GM03348 (cell line): ENCODE results near the gene GCAT.
"Not testable (repeated sequence)": the region's sequence is repeated elsewhere in the genome, so short reads cannot be mapped to it uniquely, and the experiment has no call there.

Experiments used
- DNase-seq: peaks from one replicate; pipeline ENCODE4 v3.0.0; 2012; ENCODE audit warnings: low spot score

GCAT gene

DNA sequence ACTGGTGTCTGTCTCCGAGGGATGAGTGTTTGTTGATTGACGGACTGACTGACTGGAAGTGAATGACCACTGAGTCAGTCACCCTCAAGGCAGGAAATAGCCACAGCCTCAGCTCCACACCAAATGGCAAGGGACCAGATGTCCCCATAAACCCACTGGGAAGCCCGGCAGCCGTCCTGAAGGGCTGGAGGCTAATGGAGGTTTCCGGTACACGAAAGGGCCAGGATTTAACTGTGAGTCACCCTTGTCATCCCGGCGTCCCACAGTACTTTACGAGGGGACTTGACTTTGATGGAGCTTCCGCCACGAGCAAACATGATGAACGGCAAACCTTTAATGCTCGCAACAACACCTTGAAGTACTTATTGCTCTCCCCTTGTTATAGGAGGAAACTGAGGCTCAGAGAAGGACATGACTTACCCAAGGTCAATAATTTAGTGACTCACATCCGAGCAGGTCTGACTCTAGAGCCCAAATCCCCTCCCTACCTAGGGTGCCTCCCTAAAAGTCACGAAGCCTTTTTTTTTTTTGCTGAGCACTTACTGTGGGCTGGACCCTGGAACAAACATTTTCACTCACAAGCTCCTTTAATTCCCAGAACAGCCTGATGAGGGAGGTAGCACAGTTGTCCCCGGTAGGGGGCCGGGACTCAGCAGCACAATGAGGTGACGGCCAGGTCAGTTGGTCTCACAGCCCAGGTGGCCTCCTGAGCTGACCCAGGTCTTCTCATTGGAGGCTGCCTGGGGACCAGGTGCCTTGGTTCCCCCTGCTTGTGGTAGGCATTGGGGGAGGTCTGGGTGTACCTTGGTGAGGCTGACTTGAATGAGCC, 25.2 kb upstream of the GCAT start:
- no peak for DNase-seq

DNA sequence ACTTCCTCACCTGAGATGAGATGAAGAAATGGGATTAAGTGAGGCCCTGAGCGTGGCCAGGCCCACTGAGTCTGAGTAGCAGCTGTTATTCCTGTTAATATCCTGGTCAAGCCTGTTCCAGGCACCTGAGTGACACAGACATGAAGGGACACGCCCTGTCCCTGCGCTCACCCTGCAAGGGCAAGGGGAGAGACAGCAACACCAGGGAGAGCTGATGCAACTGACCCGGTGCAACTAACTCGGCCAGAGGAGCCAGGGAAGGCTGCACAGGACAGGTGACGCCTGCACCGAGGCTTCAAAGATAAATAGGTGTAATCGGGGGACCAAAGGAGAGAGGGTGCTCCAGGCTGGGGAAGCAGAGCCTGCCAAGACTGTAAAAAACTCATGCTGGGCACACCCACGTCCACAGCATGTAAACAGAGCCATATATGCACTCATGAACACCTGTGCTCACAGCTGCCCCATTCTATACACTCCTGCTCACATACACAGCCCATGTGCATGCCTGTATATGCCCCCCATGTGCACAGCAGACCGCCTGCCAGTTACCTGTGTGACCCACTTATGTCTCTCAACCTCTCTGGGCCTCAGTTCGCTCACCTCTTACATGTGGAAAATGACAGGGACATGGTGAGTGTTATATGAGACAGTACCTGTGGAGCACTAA, 22.8 kb upstream of the GCAT start:
- no peak for DNase-seq

DNA sequence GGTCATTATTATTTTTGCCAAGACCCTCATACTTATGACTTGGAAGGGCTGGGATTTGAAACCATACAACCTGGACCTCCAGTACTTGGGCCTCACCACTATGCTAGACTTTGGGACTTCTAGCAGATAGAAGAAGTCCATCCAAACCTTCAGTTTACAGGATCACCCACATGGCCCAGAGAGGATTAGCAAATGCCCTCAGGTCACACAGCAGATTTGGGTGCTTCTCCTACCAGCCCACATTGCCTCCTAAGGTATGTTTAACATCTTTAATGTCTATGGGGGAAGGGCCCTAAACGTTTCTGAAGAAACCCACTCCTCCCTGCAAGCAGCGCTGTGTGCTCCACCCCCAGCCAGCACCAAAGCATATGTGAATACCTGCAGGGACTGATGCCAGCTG, 17.5 kb upstream of the GCAT start:
- DNase-seq: no peak

DNA sequence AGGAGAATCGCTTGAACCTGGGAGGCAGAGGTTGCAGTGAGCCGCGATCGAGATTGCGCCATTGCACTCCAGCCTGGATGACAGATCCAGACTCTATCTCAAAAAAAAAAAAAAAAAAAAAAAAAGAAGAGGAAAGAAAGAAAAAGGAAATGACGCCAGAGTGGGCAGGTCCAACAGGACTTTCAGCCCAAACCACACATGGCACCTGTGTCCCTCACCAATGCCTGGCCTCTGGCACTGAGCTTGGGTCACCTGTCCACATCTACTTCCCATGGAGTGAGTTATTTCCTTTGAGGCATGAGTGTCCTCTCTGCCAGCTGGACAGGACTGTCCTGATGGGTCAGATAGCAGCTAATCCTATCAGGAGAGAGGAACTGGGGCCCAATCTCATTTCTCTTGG, 15.2 kb upstream of the GCAT start:
- DNase-seq: no peak

- DNase-seq: no peak
These were observed 13.4 kb upstream of the GCAT start for GRCh38 chr22:37794376-37794775.

- no peak for DNase-seq
These were observed 11.7 kb upstream of the GCAT start for GRCh38 chr22:37796079-37796478.

DNA sequence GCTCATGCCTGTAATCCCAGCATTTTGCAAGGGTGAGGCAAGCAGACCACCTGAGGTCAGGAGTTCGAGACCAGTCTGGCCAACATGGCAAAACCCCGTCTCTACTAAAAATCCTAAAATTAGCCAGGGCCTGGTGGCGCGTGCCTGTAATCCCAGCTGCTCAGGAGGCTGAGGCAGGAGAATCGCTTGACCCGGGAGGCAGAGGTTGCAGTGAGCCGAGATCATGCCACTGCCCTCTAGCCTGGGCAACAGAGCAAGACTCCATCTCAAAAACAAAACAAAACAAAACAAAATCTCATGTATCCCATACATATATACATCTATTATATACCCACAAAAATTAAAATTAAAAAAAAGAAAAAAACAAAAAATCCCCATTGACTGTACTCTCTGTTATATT, 10.5 kb upstream of the GCAT start:
- DNase-seq: not testable (repeated sequence)

DNA sequence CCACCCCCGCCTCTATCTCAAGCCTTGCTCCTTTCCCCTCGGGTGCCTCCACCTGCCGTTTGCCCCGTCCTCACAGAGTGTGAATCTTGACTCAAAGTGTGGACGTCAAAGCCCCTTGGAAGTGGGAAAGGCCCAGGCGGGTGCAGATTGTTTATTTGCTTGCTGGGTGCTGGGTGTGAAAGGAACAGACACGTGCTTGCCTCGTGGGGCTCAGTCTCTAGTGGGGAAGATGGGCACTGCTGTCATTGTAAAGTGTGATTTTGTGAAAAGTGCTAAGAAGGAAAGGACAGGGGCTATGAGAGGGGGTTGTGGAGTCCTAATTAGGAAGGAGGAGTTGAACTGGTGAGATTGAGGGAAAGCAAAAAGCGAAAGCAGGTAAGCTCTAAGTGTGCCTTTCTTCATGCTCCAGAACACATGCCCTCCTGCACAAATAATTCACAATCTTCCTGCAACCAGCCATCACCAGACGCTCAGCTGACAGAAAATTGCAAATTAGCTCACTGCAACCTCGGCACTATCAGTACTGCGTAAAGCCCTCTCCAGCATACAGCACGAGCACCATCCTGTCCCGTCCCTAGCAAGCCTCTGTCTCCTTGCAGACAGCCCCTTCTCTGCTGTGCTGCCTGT, 9.7 kb upstream of the GCAT start:
- no peak for DNase-seq

DNA sequence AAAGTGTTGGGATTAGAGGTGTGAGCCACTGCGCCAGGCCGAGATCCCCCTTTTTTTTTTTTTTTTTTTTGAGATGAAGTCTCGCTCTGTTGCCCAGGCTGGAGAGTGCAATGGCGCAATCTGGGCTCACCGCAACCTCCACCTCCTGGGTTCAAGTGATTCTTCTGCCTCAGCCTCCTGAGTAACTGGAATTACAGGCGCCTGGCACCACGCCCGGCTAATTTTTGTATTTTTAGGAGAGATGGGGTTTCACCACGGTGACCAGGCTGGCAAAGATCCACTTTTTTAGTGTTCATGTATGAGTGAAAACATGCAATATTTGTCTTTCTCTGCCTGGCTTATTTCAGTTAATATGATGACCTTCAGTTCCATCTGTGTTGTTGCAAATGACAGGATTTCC, 7.8 kb upstream of the GCAT start:
- DNase-seq: not testable (repeated sequence)

DNA sequence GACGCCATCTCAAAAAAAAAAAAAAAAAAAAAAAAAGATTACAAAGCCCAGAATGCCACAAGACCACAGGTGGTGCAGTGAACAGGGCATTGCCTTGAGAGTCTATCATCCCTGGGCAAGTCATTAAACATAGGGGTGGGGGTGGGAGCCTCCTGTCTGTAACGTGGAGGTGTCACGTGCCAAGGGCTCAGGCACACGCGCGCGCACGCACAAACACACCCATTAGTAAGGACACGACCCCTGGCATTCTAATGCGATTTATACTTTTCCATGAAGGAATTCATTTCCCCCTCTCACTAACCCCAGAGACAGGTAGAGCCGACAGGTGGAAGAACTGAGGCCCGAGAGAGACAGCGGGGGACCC, 5.8 kb upstream of the GCAT start:
- DNase-seq: no peak

- peak; percentile 78 for DNase-seq
These were observed 5.2 kb upstream of the GCAT start for GRCh38 chr22:37802310-37803194.

DNA sequence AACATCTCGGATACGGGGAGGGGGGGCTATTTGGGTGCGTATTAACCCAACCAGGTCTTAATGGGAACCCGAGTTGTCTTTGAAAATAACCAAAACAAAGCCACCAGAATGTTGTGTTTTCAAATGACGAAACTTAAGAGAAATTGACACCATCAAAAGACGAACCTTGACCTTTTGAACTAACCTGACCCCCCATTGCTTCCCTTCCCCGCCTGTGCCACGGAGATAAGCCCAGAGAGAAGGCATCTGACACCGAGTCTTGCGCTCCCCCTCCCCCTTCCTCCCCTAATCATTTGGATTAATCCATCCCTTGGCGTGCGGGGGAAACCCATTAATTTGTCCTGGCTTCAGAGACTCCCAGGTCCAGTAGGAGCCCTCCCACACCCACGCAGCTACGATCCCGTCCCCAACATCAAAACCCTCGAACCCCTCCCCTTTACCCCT, 4.5 kb upstream of the GCAT start:
- no peak for DNase-seq

DNA sequence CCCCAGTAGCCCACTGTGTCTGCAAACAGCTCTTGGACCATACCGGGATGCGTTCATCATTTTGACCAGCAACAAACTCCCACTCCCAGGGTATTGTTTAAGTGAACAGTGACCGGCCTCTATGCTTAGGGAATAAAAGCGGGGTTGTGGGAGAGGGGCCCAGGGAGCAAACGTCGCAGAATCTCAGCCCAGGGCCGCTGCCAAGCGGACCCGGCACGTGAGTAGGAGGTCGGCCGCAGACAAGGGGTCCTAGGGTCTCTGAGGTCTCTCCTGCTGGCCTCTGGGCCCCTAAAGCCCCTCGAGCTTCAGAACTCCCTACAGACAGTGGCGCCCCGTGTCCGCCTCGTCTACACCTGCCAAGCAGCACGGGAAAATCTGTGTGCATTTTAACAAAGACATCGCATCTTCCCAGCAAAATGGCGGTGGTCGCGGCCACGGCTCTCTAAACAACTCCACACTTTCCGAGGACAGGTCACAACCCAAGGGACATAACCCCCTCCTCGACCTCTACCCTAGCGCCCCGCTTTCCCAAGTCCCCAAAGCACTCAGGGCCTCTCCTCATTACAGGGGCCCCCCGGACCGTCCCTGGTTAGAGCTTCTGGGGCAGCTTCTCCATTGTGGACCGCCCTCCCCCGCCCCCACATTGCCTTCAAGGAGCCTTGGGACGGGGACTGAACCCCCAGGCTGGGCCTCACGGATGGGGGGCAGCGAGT, 3.9 kb upstream of the GCAT start:
- no peak for DNase-seq

DNA sequence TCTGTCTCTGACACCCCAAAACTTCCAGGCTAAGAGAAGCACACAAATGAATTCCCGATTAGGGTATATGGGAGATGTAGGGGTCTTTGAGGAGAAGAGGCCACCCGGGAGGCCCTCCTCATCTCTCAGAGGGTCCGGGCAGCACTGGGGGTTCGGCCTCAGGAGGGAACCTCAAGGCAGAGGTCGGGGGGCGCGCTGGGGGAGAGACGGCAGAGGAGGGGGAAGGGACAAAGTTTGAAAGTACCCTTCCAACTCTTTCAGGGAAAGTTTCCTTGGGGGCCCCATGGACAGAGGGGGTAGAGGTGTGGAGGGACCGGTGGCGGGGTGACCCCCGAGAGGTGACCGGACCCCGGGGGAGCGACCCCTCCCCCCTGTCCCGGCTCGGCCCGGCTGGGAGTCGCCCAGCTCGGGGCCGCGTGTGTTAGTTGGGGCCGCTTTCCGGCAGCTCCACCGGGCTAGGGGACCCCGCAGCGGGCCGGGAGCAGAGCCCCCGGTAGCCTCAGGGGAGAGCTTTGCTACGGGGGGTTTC, 3.3 kb upstream of the GCAT start:
- peak; percentile 50 for DNase-seq

GRCh38 chr22:37804881-37805809, 2.6 kb upstream of the GCAT start:
- DNase-seq: peak; percentile 93

DNA sequence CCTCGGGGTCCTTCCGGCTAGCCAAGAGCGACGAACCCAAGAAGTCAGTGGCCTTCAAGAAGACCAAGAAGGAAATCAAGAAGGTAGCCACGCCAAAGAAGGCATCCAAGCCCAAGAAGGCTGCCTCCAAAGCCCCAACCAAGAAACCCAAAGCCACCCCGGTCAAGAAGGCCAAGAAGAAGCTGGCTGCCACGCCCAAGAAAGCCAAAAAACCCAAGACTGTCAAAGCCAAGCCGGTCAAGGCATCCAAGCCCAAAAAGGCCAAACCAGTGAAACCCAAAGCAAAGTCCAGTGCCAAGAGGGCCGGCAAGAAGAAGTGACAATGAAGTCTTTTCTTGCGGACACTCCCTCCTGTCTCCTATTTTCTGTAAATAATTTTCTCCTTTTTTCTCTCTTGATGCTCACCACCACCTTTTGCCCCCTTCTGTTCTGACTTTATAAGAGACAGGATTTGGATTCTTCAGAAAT, 1.9 kb upstream of the GCAT start:
- DNase-seq: no peak

DNA sequence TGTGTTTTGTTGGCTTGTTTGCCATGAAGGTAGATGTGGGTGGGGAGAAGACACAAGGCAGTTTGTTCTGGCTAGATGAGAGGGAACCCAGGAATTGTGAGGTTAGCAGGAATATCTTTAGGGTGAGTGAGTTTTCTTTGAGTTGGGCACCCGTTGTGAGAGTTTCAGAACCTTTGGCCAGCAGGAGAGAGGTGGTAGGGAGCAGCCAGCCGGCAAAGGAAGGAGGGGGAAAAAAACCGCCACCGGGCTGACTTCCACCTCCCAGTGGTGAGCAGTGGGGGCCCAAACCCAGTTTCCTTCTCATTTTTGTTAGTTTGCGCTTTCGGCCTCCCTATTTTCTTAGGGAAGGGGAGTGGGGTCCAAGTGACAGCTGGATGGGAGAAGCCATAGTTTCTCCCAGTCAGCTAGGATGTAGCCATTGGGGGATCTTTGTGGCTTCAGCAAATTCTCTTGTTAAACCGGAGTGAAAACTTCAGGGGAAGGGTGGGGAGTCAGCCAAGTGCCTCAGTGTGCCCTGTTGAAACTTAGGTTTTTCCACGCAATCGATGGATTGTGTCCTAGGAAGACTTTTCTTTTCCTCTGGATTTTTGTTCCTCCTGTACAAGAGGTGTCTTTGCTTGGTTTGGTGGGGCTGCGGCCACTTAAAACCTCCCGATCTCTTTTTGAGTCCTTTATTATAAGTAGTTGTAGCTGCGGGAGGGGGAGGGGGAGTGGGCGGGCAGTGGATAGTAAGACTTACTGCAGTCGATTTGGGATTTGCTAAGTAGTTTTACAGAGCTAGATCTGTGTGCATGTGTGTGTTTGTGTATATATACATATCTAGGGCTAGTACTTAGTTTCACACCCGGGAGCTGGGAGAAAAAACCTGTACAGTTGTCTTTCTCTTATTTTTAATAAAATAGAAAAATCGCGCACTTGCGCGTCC, 1.1 kb upstream of the GCAT start:
- DNase-seq: peak; percentile 55

GRCh38 chr22:37808294-37808657, 542 bp downstream of the GCAT start:
- DNase-seq: no peak
